ENCODE measurements around the gene RMI2.

Gene RMI2

DNA sequence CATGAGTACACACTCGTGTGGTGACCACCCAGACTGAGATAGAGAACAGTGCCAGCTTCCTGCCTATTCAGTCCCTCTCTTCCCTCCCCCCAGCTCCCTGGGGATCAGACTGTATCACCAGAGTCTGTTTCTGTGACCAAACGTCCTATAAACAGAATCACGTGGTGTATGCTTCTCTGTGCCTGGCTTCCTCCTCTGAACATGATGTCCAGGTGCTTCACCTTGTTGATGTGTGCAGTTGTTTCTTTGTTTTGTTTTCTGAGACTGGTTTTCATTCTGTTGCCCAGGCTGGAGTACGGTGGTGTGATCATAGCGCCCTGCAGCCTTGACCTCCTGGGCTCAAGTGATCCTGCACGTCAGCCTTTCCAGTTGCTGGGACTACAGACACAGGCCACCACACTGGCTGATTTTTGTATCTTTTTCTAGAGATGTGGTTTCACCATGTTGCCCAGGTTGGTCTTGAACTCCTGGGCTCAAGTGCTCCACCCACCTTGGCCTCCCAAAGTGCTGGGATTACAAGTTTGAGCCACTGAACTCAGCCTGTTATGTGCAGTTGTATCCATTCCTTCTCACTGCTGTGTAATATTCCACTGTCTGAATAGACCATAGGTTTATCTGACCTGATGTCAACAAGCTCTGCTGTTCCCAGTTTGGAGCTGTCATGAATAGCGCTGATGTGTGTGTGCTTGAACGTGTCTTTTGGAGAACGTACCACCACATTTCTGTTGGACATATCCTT lies 35.2 kb upstream of the RMI2 start:
- no peak for DNase-seq (ENCODE audit: low read depth in 2 of 2)

DNA sequence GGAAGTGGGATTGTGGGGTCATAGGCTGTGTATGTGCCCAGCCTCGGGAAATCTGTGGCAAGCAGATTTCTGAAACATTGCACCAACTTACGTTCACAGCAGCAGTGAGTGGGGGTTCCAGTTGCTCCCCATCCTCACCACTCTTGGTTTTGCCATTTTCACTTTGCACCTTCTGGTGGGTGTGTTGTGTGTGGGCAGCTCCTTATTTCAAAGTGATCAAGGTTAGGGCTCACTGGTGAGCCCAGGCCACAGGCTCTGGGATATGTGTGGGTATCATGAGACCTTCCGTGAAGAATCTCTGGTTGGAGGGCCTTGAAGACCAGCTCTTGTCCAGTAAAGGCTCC lies 34.7 kb upstream of the RMI2 start:
- no peak for DNase-seq (ENCODE audit: low read depth in 2 of 2)

DNA sequence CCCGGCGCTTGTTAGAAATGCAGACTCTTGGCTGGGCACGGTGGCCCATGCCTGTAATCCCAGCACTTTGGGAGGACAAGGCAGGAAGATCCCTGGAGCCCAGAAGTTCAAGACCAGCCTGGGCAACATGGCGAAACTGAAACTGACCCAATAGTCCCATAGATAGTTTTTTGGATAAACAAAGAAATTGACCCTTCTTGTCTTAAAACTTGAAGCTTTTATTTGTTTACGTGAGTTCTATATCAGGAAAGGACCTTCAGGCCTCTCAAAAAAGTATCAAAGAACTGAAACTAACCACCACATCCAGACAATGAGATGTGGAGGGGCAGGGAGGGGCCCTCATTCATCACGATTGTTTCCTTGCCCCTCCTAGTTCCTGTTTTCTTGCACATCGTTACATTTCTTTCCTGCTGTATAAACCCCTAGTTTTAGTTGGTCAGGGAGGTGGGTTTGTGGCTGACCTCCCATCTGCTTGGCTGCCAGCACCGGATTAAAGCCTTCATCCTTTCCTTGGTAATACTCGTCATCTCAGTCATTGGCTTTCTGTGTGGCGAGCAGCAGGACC lies 34.2 kb upstream of the RMI2 start:
- DNase-seq (ENCODE audit: low read depth in 2 of 2), result peak in 1 of 2 donors; percentile 34

DNA sequence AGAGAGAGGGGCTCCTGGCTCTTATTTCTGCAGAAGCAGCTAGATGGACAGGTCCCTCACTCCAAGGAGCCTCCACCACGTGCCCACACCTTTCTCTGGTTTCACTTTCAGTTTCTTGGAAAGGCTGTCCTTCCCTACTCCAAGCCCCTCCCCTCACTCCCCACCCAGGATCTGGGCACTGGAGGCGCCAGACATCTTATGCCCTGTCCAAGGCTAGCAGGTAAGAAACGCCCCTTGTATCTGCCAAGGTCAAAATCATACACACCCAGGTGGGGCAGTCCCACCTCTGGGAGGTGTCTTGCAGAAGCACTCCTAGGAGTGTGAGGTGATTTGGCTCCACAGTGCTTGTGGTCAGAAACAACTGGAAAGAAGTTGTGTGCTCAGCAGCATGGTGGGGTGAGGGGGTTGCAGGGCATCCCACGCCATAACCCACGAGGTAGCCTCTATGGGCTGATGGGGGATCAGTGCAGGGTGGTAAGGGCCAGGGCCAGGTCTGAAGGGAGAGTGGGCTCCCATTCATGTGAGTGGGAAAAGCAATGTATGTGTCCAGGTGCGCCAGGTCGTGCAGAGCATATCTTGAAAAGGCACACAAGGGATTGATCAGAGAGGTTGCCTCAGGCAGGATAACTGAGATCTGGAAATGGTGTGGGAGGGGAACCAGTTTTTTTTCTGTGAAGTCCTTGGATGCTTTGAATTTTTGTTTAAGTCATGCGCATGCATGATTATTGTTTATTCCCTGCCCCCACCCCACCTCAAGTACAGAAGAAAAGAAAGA lies 32.4 kb upstream of the RMI2 start:
- no peak for DNase-seq (ENCODE audit: low read depth in 2 of 2)

DNA sequence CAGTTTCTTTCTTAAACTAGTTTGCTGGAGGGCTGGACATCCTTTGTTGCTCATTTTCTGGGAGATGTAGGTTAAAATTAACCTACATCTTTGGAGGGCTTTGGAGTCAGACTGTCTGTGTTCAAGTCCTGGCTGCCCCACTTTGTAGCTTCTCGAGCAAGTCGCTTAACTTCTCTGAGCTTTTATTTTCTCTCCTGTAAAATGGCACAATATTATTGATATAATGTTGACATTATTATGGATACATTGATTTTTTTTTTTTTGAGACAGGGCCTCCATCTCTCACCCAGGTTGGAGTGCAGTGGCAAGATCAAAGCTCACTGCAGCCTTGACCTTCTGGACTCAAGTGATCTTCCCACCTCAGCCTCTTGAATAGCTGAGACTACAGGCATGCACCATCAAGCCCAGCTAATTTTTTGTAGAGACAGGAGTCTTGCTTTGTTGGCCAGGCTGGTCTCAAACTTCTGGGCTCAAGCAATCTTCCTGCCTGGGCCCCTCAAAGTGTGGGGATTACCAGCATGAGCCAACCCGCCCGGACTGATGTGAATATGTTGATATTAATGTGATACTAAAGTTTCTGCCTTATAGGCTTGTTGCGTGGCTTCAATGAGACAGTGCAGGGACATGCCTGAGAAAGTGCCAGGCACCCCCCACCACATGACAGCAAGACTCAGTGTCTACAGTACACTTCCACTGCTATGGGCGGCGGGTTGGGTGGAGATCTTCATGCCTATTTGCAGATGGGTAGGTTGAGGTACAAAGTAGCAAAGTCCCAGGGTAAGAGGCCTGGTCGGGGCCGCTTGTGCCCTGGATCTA lies 31.6 kb upstream of the RMI2 start:
- DNase-seq (ENCODE audit: low read depth in 2 of 2), result no peak

DNA sequence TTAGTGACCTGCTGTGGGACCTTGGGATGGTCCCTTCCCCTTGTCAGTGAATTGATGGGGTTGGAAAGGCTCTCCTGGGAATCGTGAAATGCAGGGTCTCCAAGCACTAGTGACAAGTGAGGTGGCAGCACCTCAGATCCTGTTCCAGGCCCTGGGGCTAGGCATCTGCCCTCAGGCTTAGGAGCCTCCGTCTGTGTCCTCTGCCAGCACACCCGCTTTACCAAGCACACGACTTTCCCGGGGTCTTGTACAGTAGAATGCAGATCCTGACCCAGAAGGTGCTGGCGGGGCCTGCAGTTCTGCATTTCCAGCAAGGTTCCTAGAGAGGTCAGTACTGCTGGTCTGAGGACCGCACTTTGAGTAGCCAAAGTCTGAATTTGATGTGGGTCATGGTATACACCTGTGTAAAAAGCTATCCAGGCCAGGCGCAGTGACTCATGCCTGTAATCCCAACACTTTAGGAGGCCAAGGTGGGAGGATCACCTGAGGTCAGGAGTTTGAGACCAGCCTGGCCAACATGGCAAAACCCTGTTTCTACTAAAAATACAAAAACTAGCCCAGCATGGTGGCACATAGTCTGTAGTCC lies 30.9 kb upstream of the RMI2 start:
- DNase-seq (ENCODE audit: low read depth in 2 of 2), result no peak

DNA sequence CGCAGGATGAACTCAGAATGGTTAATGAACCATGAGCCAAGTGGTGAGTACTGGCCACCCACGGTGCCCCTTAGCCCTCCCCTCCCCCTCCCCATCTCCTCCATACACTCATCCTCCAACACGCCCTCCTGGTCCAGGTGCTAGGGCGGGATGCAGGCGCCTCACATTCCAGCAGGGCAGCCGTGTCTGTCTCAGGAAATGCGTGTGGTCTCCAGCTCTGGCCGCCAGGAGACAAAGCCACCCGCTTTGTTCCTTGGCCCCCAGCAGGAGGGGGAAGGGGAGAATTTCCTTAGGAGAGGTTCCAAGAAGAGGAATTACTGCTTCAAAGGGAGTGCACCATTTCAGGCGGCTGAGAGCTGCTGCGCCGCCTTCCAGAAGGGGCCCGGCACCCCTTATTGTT lies 29.7 kb upstream of the RMI2 start:
- no peak for DNase-seq (ENCODE audit: low read depth in 2 of 2)

DNA sequence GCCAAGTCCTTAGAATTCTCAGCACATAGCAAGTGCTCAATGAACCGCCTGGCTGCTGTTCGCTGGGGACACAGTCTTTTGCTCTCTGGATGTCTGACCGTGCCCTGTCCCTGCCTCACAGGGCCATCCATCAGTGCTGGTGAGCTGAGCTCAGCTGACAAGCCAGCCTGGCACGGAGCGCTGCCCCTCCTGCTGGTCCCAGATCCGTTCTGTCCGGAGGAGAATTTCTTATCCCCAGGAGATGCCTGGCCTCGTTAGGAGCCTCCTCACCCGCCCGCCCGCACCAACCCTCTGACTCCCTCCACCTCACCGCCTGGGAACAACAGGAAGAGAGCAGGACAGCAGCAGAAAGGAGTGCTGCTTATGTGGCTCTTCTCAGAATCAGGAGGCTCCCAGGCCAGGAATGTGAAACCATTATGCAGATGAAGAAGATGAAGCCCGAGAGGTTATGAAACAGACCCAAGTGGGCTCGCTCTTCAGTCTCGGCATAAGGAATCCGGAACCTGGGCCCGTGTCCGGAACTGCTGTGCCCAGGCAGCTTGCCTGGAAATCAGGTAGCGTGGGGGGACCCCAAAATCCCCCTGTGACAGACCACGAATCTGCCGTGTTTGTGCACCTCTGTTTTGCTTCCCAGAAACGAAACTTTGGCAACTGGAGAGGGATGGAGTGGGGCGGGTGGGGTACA lies 28.8 kb upstream of the RMI2 start:
- DNase-seq (ENCODE audit: low read depth in 2 of 2), result no peak

DNA sequence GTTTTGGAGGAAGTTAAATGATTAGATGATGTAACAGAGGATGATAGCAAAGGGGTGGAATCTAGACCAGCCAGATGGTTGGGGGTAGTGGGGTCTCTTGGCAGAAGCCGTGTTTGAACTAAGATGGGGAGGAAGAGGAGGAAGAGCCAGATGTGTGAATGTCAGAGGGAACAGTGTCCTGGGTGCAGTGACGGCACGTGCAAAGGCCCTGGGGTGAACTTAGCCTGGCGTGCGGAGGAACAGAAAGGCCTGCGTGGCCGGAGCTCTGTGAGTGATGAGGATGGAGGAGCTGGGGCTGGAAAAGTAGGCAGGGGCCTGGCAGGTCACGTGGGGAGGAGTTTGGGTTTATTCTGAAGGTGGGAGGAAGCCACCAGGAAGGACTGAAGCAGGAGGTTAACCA lies 26.4 kb upstream of the RMI2 start:
- no peak for DNase-seq (ENCODE audit: low read depth in 2 of 2)

DNA sequence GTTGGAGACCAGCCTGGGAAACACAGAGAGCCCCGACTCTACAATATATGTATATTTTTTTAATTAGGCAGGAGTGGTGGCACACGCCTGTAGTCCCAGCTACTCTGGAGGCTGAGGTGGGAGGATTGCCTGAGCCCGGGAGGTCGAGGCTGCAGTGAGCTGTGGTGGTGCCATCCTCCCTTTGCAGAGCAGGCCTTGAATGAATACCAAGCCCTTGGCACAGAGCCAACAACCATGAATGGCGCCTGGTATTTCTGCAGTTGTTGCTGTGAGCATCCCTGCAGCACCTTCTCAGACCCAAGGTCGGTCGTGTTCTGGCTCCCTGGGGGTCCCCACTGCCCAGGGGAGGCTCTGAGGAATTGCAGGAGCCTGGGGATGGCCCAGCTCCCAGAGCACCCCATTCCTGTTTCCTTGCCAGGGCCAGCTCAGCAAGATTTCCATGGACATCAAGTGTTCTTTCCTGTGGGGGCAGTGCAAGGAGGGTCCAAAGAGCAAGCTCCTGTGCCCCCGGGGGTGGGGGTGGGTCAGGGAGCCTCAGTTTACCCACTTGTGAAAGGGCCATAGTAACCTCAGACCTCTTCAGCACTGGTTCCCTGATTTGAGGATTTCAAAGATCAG lies 25.6 kb upstream of the RMI2 start:
- no peak for DNase-seq (ENCODE audit: low read depth in 2 of 2)

DNA sequence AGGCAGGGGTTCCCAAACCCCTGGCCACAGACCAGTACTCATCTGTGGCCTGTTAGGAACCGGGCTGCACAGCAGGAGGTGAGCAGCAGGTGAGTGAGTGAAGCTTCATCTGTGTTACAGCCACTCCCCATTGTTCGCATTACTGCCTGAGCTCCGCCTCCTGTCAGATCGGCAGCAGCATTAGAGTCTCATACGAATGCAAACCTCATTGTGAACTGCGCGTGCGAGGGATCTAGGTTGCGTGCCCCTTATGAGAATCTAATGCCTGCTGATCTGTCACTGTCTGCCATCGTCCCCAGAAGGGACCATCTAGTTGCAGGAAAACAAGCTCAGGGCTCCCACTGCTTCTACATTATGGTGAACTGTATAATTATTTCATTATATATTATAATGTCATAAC lies 25.1 kb upstream of the RMI2 start:
- DNase-seq (ENCODE audit: low read depth in 2 of 2), result no peak

DNA sequence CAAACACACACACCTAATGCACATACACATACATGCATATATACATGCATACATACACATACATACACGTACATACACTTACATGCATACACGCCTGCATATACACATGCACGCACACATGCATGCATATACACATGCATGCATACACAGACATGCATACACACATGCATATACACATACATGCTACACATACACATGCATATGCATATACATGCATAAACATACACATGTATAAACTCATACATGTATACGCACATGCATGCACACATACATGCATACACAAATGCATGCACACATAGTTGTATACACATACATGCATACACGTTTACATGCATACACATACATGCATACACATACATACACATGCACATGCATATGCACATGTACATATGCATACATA lies 23.6 kb upstream of the RMI2 start:
- no peak for DNase-seq (ENCODE audit: low read depth in 2 of 2)

DNA sequence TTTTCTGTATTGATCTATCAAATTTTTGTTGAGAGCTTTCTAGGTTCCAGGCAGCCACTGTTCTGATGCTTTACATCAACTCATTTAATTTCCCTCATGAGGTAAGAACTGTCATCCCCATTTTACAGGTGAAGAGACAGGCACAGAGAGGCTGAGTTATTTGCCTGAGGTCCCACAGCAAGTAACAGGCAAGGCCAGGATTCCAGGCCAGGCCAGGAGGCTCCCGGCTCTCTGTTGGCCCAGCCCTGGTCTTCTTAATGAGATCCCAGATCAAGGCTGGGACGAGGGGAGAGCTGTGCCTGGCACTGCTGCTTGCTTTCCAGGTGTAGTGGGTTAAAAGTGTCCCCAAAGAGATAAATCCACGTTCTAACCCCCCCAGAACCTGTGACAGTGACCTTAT lies 22.4 kb upstream of the RMI2 start:
- DNase-seq (ENCODE audit: low read depth in 2 of 2), result no peak

DNA sequence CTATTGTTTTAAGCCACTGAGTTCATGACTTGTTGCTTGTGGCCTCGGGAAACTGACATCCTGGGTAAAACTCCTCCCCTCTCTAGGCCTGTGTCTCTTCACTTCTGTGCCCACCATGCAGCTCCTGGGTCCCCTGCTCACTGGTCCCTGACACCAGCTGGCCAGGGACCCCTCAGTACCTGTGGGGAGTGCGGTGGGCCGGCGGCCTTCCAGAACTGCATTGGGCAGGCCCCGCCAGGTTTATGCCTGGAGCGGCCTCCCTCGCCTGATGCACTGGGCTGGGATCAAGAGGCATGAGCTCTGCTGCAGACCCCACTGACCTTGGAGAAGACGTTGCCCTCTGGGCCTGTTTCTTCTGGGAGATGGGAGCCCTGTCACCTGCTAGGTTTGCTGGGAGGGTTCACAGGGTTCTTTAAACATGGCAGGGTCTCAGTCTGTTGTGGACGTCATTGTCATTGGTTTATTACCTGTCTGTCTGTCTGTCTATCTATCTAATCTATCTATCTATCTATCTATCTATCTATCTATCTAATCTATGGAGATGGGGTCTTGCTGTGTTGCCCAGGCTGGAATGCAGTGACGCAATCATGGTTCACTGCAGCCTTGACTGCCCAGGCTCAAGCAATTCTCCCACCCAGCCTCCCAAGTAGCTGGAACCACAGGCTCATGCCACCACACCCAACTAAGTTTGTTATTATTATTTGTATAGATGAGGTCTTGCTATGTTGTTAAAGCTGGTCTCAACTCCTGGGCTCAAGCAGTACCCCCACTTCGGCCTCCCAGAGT lies 21.5 kb upstream of the RMI2 start:
- DNase-seq (ENCODE audit: low read depth in 2 of 2), result no peak

DNA sequence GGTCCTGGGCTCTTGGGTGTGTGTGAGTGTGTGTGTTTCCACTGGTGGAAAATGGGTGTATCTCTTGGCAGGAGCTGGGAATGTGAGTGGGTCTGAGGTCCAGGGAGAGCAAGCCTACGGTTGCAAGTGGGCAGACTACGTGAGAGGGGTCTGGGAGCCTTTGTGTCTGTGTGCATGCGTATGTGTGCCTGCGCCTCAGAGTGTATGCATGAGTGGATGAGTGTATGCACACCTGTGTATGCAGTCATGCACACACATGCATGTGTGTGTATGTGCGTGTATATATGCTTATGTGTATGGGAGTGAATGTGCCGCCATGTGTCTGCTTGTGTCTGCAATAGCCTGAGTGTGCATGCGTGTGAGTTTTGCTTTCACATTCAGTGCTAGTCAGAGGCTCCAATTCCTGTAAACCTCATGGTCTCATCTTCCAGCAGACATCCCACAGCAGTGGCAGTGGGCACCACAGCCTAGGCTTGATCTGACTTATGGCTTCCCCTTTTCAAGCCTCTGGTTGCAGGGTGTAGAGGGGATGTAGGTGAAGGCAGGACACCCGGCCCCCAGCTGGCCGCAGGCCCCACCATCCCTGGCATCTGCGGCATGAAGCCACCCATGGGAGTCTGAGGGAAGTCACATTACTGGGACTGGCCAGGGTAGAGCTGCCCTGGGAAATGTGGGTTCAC lies 19.7 kb upstream of the RMI2 start:
- DNase-seq (ENCODE audit: low read depth in 2 of 2), result no peak

DNA sequence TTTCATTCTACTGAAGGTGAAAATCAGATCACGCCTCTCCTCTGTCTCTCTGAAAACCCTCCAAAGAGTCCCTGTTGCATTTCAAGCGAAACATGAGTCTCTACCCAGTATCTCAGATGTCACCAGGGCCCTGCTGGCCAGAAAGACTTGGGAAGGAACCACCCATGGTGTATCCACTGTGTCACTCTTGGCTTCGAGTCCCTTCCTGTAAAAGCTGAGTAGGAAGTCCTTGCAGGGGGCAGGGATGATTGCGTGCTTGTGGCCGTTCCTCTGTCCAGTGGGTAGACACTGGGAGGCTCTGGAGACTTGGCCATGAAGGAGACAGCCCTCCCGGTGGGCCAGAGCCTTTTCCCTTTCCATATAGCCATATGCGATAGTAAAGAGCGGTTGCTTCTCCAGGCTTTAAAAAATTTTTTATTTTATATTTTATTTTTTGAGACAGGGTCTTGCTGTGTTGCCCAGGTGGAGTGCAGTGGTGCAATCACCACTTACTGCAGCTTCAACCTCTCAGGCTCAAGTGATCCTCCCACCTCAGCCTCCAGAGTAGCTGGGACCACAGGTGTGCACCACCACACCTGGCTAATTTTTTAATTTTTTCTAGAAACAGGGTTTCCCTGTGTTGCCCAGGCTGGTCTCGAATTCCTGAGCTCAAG lies 19.0 kb upstream of the RMI2 start:
- DNase-seq (ENCODE audit: low read depth in 2 of 2), result no peak

DNA sequence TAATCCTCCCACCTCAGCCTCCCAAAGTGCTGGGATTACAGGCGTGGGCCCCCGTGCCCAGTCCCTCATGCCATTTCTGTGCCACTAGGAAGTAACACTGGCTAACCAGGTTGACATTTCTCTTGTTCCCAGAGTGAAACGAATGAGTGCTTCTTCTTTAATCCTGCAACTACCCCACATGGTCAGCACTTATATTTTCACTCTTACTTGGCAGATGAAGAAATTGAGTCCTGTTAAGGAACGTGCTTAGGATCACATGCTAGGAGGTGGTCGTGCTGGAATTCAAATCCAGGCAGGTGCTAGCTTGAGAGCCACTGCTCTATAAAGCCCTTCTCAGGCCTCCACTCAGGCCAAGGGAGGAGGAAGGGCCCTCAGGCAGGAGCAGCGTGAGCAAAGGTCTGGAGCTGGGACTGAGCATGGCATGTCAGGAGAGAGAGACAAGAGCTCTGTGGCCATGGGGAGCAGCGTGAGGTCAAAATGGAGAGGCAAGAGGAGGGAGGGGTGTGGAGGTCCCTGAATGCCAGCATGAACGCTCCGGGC lies 18.5 kb upstream of the RMI2 start:
- no peak for DNase-seq (ENCODE audit: low read depth in 2 of 2)

DNA sequence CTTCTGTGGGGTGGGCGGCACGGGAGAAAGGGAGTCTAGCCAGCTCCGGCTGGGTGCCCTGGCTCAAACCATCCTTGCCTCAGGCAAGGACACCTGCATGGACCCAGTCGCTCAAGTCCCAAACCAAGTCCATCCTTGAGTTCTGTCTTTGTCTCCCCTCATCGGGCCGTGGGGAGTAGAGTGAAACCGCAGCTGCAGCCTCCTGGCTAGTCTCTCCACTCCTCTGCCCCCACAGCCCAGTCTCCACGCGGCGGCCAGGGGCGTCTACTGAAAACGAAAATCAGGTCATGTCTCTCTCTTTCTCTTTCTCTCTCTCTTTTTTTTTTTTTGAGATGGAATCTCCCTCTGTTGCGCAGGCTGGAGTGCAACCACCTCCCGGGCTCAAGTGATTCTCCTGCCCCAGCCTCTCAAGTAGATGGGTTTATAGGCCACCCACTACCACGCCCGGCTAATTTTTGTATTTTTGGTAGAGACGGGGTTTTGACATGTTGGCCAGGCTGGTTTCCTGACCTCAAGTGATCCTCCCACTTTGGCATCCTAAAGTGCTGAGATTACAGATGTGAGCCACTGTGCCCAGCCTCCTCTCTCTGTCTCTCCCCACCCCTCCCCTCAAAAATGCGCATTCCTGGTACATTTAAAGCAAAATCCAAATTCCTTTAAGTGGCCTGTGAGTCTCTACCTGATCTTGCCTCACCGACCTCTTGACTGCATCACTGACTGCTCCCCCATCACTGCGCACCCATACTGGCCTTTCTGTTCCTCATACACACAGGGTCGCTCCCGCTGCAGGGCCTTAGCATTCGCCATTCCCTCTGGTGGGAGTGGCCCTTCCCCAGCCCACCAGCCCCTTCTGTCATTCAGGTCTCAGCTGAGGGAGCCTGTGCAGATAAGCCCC lies 17.7 kb upstream of the RMI2 start:
- no peak for DNase-seq (ENCODE audit: low read depth in 2 of 2)

Measured in stimulated activated CD8-positive, alpha-beta memory T cell treated with anti-CD3 and anti-CD28 coated beads, Interleukin-15, amount 100 ng/mL, for 48 hours (primary cell).